Right lobe of liver (tissue), 6 donors: ENCODE measurements around the gene LRIG3. TPM values are rescaled to one million over a fixed set of nuclear protein-coding genes. Genes with fewer than 3 reads are reported as not detected.

Experiments
- ATAC-seq, 4 donors: fragments of 200-7000 bp; cut with Tn5 transposase; one replicate each; pipeline ENCODE4 v1.9.1; 2020; ENCODE audit warnings: mild to moderate bottlenecking in 4 of 4, moderate library complexity in 4 of 4
- DNase-seq, 3 donors: peaks; one replicate each; pipeline ENCODE4 v3.0.0-alpha.2; 2020
- H3K27ac ChIP-seq, 3 donors: fragments of 200-600 bp; one replicate each; pipeline ENCODE4 v1.8.0; 2022
- H3K27me3 ChIP-seq, 2 donors: fragments of 200-600 bp; one replicate each; pipeline ENCODE4 v1.8.0; 2022
- H3K36me3 ChIP-seq, 4 donors: fragments of 200-600 bp; sonication (generic) in 1 of 4; one replicate each; pipeline versions ENCODE4 v1.5.1 to v1.8.0; 2017 to 2022; ENCODE audit warnings: control low read depth in 1 of 4
- H3K4me1 ChIP-seq, 4 donors: fragments of 200-600 bp; sonication (generic) in 1 of 4; one replicate each; pipeline versions ENCODE4 v1.5.1 to v1.8.0; 2017 to 2022; ENCODE audit warnings: control low read depth in 1 of 4
- H3K4me3 ChIP-seq, 3 donors: fragments of 200-600 bp; one replicate each; pipeline ENCODE4 v1.8.0; 2022
- H3K9me3 ChIP-seq, 4 donors: fragments of 200-600 bp; sonication (generic) in 1 of 4; one replicate each; pipeline versions ENCODE4 v1.5.1 to v1.8.0; 2017 to 2022; ENCODE audit warnings: control low read depth in 1 of 4
- CTCF ChIP-seq, 4 donors: fragments of 200-600 bp in 3 of 4; fragments of 450-650 bp in 1 of 4; IDR thresholded peaks; one replicate each; pipeline versions ENCODE4 v1.5.1 to v1.8.0; 2016 to 2022; ENCODE audit warnings: antibody characterized with exemption in 4 of 4, mild to moderate bottlenecking in 2 of 4
- POLR2A ChIP-seq: fragments of 450-650 bp; IDR thresholded peaks from one replicate; pipeline ENCODE4 v1.6.1; 2017; ENCODE audit warnings: antibody characterized with exemption, mild to moderate bottlenecking
- WGBS: methylation state at CpG from one replicate; pipeline ENCODE4 v1.1.6; 2018; ENCODE audit warnings: low coverage, low lambda C conversion rate; ENCODE audit not compliant: insufficient coverage; ENCODE audit errors: missing lambda C conversion rate; 5-methylcytosine and 5-hydroxymethylcytosine counted together
- intact Hi-C, 2 donors: fragments of 100-400 bp; cut with DNase I; formaldehyde crosslinking; loops; one replicate each; pipeline versions ENCODE4 v1.11.2 to v1.14.1; 2022
- total RNA-seq, 6 experiments: library from RNA; depleted of rRNA in 2 of 6; stranded (reverse); fragments of >200 nt in 2 of 6; fragmentation: NEBNext Ultra II Directional in 3 of 6; extraction: Animal tissue kit (Norgen Biotek cat#: 25700) in 3 of 6; gene quantifications; one replicate each; pipeline versions ENCODE4 v1.1.0 to v1.2.4, GENCODE V29; 2016 to 2023
- donor health status: DM: no; HTN: yes; CAD: no.
- donor health status: DM: no; HTN: no; CAD: no.
- donor health status: DM: no; HTN: no; CAD: no.
- donor health status: DM: no; HTN: yes; CAD: no.
- donor health status: DM: no; HTN: yes; CAD: no.

Gene LRIG3
- total RNA-seq, 6 experiments from 2014 or later: 4.2 to 13.3 (median 8.9) TPM

DNA sequence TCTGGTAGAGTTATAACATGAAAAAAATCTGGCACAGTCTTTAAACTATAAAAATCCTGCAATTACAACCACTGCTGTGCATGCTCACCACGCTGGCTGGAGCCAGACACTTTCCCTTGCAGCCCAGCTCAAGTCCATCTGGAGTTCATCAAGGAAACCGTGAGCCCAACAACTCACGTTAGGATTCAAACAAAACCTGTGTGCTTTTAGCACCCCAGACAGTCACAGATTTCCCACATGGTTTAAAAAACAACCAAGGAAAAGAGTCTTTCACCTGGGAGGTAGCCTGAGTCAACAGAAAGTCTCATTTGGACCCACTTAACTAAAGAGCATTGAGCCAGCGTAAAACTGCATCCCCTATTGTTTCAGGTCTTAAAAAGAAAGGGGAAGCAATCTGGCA, 4.7 kb downstream of the LRIG3 start:
- H3K4me3 ChIP-seq: no peak overlapping the region
- intact Hi-C loops: no loop called here
- peak in 2 of 3 donors; percentile 32 to 53 for DNase-seq
- no peak for TF ChIP-seq CTCF (IDR thresholded peaks at IDR 0.05)
- TF ChIP-seq POLR2A: no peak
- peaks cover 0 to 31% (median 3%) of the 10 kb centered on the region in 4 donors for H3K4me1 ChIP-seq
- WGBS: 24% methylated on average over 4 of the region's 4 CpGs
- H3K9me3 ChIP-seq: no peaks in the 10 kb centered on the region
- H3K27ac ChIP-seq: peak overlapping the region in 2 of 3 donors; percentile 39 to 96
- ATAC-seq: peak in 2 of 4 donors; percentile 11 to 23
- H3K36me3 ChIP-seq: peaks cover 0 to 17% (median 2%) of the 10 kb centered on the region in 4 donors
- H3K27me3 ChIP-seq: no peaks in the 10 kb centered on the region

DNA sequence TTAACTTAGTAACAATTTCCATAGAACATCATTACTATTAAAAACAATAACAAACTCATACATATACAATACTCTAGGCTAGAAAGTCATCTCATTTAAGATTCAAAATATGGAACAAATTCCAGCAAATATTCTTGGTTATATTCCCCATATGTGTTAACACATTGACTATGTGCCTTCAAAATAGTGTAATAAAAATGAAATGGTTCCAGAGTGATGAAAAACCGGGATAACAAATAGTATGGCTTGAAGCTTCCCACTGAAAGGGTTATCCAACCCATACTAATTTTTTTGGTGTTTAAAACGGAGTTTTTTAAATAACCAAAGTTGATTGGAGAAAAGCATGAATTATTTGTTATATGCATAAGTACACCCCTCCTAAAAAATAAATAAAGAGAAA, 5.3 kb downstream of the LRIG3 start:
- Histone ChIP-seq H3K9me3 (no peaks in the 10 kb centered on the region), H3K4me1 (peaks cover 0 to 31% (median 3%) of the 10 kb centered on the region in 4 donors), H3K36me3 (peaks cover 0 to 18% (median 2%) of the 10 kb centered on the region in 4 donors), H3K4me3 (no peak overlapping the region), H3K27me3 (no peaks in the 10 kb centered on the region), H3K27ac (peak overlapping the region in 2 of 3 donors; percentile 39 to 96)
- DNase-seq: no peak
- ATAC-seq: no peak
- no peak for TF ChIP-seq CTCF (IDR thresholded peaks at IDR 0.05)
- no peak for TF ChIP-seq POLR2A
- WGBS: 13% methylated on average over 2 of the region's 2 CpGs
- intact Hi-C loops: no loop called here

- ATAC-seq: no peak
- no peaks in the 10 kb centered on the region for H3K27me3 ChIP-seq
- WGBS: 67% methylated on average over 2 of the region's 2 CpGs
- no peaks in the 10 kb centered on the region for H3K9me3 ChIP-seq
- H3K4me3 ChIP-seq: no peak overlapping the region
- peaks cover 0 to 18% (median 2%) of the 10 kb centered on the region in 4 donors for H3K36me3 ChIP-seq
- TF ChIP-seq CTCF (IDR thresholded peaks at IDR 0.05): no peak
- no peak for TF ChIP-seq POLR2A
- intact Hi-C loops: no loop called here
- DNase-seq: no peak
- H3K27ac ChIP-seq: no peak overlapping the region
- H3K4me1 ChIP-seq: peaks cover 0 to 31% (median 3%) of the 10 kb centered on the region in 4 donors
Observed at GRCh38 chr12:58914457-58914856, 5.8 kb downstream of the LRIG3 start.

GRCh38 chr12:58907391-58907790, 12.9 kb downstream of the LRIG3 start:
- 92% methylated on average over 4 of the region's 4 CpGs for WGBS
- no peak overlapping the region for H3K27ac ChIP-seq
- intact Hi-C loops: no loop called here
- ATAC-seq: no peak
- peaks cover 0 to under 1% (median 0%) of the 10 kb centered on the region in 4 donors for H3K4me1 ChIP-seq
- no peak overlapping the region for H3K4me3 ChIP-seq
- peaks cover 0 to 19% (median 2%) of the 10 kb centered on the region in 4 donors for H3K36me3 ChIP-seq
- TF ChIP-seq CTCF (IDR thresholded peaks at IDR 0.05) (no peak), POLR2A (no peak)
- no peaks in the 10 kb centered on the region for H3K9me3 ChIP-seq
- DNase-seq: no peak
- H3K27me3 ChIP-seq: no peaks in the 10 kb centered on the region

DNA sequence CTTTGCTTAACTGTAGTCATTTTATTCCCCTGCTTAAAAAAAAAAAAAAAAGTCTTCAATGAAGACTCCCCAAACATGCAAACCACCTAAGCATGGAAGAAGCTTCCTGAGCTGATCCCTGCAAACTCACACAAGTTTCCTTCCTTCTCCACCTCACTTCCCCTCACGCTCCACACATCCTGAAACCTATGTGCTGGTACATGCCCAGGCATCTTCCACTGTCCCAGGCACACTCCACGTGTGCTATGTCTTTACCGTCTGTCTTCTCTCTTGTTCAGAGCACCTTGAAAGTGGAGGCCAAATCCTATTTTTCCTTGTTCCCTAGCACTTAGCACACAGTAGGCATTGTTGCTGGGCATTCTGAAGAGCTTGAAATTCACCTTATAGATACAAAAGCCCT, 13.4 kb downstream of the LRIG3 start:
- H3K27ac ChIP-seq: no peak overlapping the region
- no peaks in the 10 kb centered on the region for H3K4me1 ChIP-seq
- ATAC-seq (no peak), DNase-seq (no peak)
- H3K4me3 ChIP-seq: no peak overlapping the region
- H3K9me3 ChIP-seq: no peaks in the 10 kb centered on the region
- intact Hi-C loops: no loop called here
- 72% methylated on average over 3 of the region's 3 CpGs for WGBS
- no peak for TF ChIP-seq CTCF (IDR thresholded peaks at IDR 0.05)
- TF ChIP-seq POLR2A: no peak
- H3K36me3 ChIP-seq: peaks cover 0 to 19% (median 2%) of the 10 kb centered on the region in 4 donors
- H3K27me3 ChIP-seq: no peaks in the 10 kb centered on the region
